Sigmoid colon (tissue), 7 donors: ENCODE data around the gene RAB11FIP3. TPM values are rescaled to one million over a fixed set of nuclear protein-coding genes. Genes with fewer than 3 reads are reported as not detected.
A peak's percentile ranks its signal among the peaks of the same experiment; 100 is the strongest.
"Not testable (repeated sequence)": the region's sequence is repeated elsewhere in the genome, so short reads cannot be mapped to it uniquely, and the experiment has no call there.

Source experiments
- DNase-seq: peaks from one replicate; pipeline ENCODE4 v3.0.0-alpha.2; 2019
- H3K27ac ChIP-seq, 4 donors: fragments of 200-600 bp; sonication (generic); one replicate each; pipeline ENCODE4 v1.5.1; 2016 to 2019; ENCODE audit warnings: mild to moderate bottlenecking in 1 of 4
- H3K27me3 ChIP-seq, 3 donors: fragments of 200-600 bp; sonication (generic); one replicate each; pipeline ENCODE4 v1.5.1; 2019; ENCODE audit warnings: mild to moderate bottlenecking in 1 of 3
- H3K36me3 ChIP-seq, 4 donors: fragments of 200-600 bp; sonication (generic); one replicate each; pipeline ENCODE4 v1.5.1; 2016 to 2019
- H3K4me1 ChIP-seq, 4 donors: fragments of 200-600 bp; sonication (generic); one replicate each; pipeline ENCODE4 v1.5.1; 2017 to 2019
- H3K4me3 ChIP-seq, 4 donors: fragments of 200-600 bp; sonication (generic); one replicate each; pipeline ENCODE4 v1.5.1; 2017 to 2019; ENCODE audit warnings: mild to moderate bottlenecking in 2 of 4, moderate library complexity in 1 of 4
- H3K9me3 ChIP-seq, 4 donors: fragments of 200-600 bp in 3 of 4; sonication (generic) in 3 of 4; one replicate each; pipeline versions ENCODE4 v1.5.1 to v1.6.1; 2013 to 2019
- CTCF ChIP-seq, 4 experiments: fragments of 450-650 bp in 3 of 4; fragments of 200-600 bp in 1 of 4; IDR thresholded peaks; one replicate each; pipeline ENCODE4 v1.5.1; 2016 to 2019; ENCODE audit warnings: antibody characterized with exemption in 4 of 4, mild to moderate bottlenecking in 3 of 4, moderate library complexity in 2 of 4
- EP300 ChIP-seq, 4 donors: sonication (generic); formaldehyde crosslinking; IDR thresholded peaks; one replicate each; pipeline ENCODE4 v1.6.1; 2017; ENCODE audit warnings: antibody characterized with exemption in 4 of 4
- POLR2A ChIP-seq, 2 donors: fragments of 450-650 bp; IDR thresholded peaks; one replicate each; pipeline ENCODE4 v1.6.1; 2016; ENCODE audit warnings: antibody characterized with exemption in 2 of 2, mild to moderate bottlenecking in 2 of 2, moderate library complexity in 2 of 2
- POLR2AphosphoS5 ChIP-seq, 4 donors: sonication (generic); formaldehyde crosslinking; IDR thresholded peaks; one replicate each; pipeline ENCODE4 v1.6.1; 2017; ENCODE audit warnings: antibody characterized with exemption in 4 of 4
- WGBS, 2 donors: extraction: QIAGEN DNeasy Blood & Tissue Kit; methylation state at CpG; one replicate each; pipeline ENCODE4 v1.1.7; 2013; 5-methylcytosine and 5-hydroxymethylcytosine counted together
- intact Hi-C: fragments of 100-400 bp; cut with DNase I; formaldehyde crosslinking; loops from one replicate; pipeline ENCODE4 v1.15.1; 2023
- polyA plus RNA-seq, 3 donors: library from polyadenylated mRNA; stranded (reverse); fragments of 200-250 nt; gene quantifications; one replicate each; pipeline ENCODE4 v1.2.3, GENCODE V29; 2013
- total RNA-seq, 4 donors: library from RNA; depleted of rRNA; stranded (reverse); fragments of >200 nt; gene quantifications; one replicate each; pipeline ENCODE4 v1.1.0, GENCODE V29; 2016
- donor health status: healthy with polysubstance abuse.
- donor health status: Bipolar disorder and iron deficiency.
- donor health status: healthy.

RAB11FIP3 gene
- total and polyA plus RNA-seq, 7 donors: 10.6 to 44.9 (median 21.4) TPM

- H3K27me3 ChIP-seq: no peaks in the 10 kb centered on the region
- no peaks in the 10 kb centered on the region for H3K4me1 ChIP-seq
- no peak overlapping the region for H3K4me3 ChIP-seq
- H3K9me3 ChIP-seq: no peaks in the 10 kb centered on the region
- H3K36me3 ChIP-seq: peaks cover 0 to 39% (median 4%) of the 10 kb centered on the region in 4 donors
- no peak for DNase-seq
- 91 to 94% methylated on average over 33 of the region's 33 CpGs for WGBS, 2 donors
- H3K27ac ChIP-seq: no peak overlapping the region
- intact Hi-C loops: no loop called here
- TF ChIP-seq POLR2A (IDR thresholded peaks at IDR 0.05) (no peak), EP300 (IDR thresholded peaks at IDR 0.05) (no peak), POLR2AphosphoS5 (IDR thresholded peaks at IDR 0.05) (no peak), CTCF (IDR thresholded peaks at IDR 0.05) (no peak)
Measured at GRCh38 chr16:505479-506245, 80.2 kb downstream of the RAB11FIP3 start.

DNA sequence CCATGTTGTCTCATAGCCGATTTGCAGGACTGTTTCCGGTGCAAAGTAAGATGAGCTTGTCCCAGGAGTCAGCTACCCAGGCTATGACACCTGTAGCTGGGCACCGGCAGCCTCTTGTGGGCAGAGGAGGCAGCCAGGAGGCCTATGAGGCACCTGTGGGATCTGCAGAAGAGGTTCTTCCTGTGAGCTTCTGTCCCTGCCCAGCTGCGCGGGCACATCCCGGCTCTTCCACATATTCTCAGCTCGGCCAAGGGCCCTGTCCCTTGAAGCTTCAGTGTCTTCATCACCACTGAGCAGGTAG, 80.7 kb downstream of the RAB11FIP3 start:
- no peak overlapping the region for H3K27ac ChIP-seq
- no peaks in the 10 kb centered on the region for H3K27me3 ChIP-seq
- 95 to 96% methylated on average over 7 of the region's 7 CpGs for WGBS, 2 donors
- H3K4me3 ChIP-seq: no peak overlapping the region
- H3K4me1 ChIP-seq: no peaks in the 10 kb centered on the region
- TF ChIP-seq CTCF (IDR thresholded peaks at IDR 0.05) (no peak), POLR2AphosphoS5 (IDR thresholded peaks at IDR 0.05) (no peak), POLR2A (IDR thresholded peaks at IDR 0.05) (no peak), EP300 (IDR thresholded peaks at IDR 0.05) (no peak)
- DNase-seq: no peak
- intact Hi-C loops: no loop called here
- no peaks in the 10 kb centered on the region for H3K9me3 ChIP-seq
- peaks cover 0 to 41% (median 4%) of the 10 kb centered on the region in 4 donors for H3K36me3 ChIP-seq

DNA sequence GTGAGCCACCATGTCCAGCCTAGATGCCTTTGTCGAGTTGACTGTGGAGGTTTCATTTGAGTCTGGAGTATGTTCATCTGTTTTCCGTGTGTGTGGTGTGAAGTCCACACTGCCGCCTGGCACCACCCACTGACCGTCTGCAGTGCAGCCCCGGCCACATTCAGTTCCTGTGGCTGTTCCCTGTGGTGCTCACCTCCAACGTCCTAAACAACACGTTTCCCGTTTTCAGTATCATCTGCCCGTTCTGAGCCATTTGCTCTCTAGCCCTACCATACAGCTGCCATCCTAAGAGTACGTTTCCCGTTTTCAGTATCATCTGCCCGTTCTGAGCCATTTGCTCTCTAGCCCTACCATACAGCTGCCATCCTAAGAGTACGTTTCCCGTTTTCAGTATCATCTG, 82.1 kb downstream of the RAB11FIP3 start:
- H3K27me3 ChIP-seq, H3K27ac ChIP-seq, H3K4me1 ChIP-seq, DNase-seq, intact Hi-C loops, H3K4me3 ChIP-seq, H3K9me3 ChIP-seq: not testable (repeated sequence)
- 92 to 93% methylated on average over 14 of the region's 14 CpGs for WGBS, 2 donors
- H3K36me3 ChIP-seq: peaks cover 0 to 41% (median 4%) of the 10 kb centered on the region in 4 donors

GRCh38 chr16:507996-508395, 82.5 kb downstream of the RAB11FIP3 start:
- no peak for DNase-seq
- intact Hi-C loops: no loop called here
- no peak overlapping the region for H3K27ac ChIP-seq
- no peaks in the 10 kb centered on the region for H3K27me3 ChIP-seq
- H3K9me3 ChIP-seq: no peaks in the 10 kb centered on the region
- TF ChIP-seq CTCF (IDR thresholded peaks at IDR 0.05) (no peak), POLR2A (IDR thresholded peaks at IDR 0.05) (no peak), POLR2AphosphoS5 (IDR thresholded peaks at IDR 0.05) (no peak), EP300 (IDR thresholded peaks at IDR 0.05) (no peak)
- no peaks in the 10 kb centered on the region for H3K4me1 ChIP-seq
- 87 to 89% methylated on average over 6 of the region's 6 CpGs for WGBS, 2 donors
- no peak overlapping the region for H3K4me3 ChIP-seq
- H3K36me3 ChIP-seq: peaks cover 0 to 38% (median 4%) of the 10 kb centered on the region in 4 donors

DNA sequence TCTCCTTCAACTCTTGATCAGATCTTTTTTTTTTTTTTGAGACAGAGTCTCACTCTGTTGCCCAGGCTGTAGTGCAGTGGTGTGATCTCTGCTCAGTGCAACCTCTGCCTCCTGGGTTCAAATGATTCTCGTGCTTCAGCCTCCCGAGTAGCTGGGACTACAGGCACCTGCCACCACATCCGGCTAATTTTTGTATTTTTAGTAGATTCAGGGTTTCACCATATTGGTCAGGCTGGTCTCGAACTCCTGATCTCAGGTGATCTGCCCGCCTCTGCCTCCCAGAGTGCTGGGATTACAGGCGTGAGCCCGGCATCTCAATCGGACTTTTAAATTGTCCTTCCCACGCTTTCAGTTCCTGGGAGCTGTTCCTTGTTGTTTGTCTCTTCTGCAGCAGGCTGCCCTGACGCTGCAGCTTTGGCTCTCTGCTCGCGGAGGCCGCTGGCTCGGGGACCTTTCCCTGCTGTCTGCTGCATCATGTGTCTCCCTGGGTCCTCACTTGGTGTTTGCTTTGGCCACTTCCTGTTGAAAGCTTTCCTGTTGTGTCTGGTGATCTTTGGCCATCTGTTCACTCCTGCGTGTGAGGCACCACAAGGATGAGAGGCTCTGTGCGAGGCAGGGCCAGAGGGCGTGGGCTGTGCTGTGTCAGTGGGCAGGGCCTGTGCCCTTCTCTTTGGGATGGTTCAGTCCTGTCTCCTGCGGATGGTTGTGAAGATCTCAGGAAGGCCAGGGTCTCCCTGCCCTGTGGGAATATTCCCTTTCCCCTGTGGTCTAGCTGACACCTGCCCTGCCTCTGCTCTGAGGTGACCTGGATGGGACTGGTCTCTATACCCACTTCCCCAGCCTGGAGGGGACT, 83.7 kb downstream of the RAB11FIP3 start:
- 75 to 83% methylated on average over 18 of the region's 18 CpGs for WGBS, 2 donors
- Histone ChIP-seq H3K4me3 (no peak overlapping the region), H3K4me1 (no peaks in the 10 kb centered on the region), H3K9me3 (no peaks in the 10 kb centered on the region), H3K27me3 (no peaks in the 10 kb centered on the region), H3K27ac (peak overlapping the region in 1 of 4 donors; percentile 24), H3K36me3 (peaks cover 0 to 32% (median 4%) of the 10 kb centered on the region in 4 donors)
- DNase-seq: no peak
- intact Hi-C loops: no loop called here
- TF ChIP-seq POLR2A (IDR thresholded peaks at IDR 0.05) (no peak), POLR2AphosphoS5 (IDR thresholded peaks at IDR 0.05) (peak in 1 of 4 donors; percentile 10), EP300 (IDR thresholded peaks at IDR 0.05) (no peak)
